Measurements from ENCODE around the gene SEPTIN2.
"Not testable (repeated sequence)": the region's sequence is repeated elsewhere in the genome, so short reads cannot be mapped to it uniquely, and the experiment has no call there.

Gene SEPTIN2

GRCh38 chr2:241315093-241315878 lies 439 bp upstream of the SEPTIN2 start, which contains the start of gene HDLBP:
Gene HDLBP (minus strand): TSS chr2:241315672. CDS start chr2:241266869, 48,803 bp downstream.
- DNase-seq = peak; percentile 100

DNA sequence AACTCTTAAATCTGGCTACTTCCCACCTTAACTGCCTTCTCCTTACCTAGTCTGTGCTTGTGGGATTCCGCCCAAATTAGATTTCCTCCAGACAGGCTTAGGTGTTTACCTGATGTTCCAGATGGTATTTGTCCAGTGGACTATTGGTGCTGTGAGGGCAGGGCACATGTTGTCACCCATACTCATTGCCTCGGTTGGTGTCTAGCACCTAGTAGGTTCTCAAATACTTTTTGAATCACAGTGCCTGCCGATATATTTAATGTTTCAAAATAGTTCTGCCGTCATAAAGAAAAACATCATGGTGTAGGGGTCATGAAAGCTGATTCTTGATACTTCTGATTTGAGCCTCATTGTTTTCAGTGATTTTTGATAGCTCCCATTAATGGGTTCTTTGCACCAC lies 1.1 kb downstream of the SEPTIN2 start:
- DNase-seq = no peak

DNA sequence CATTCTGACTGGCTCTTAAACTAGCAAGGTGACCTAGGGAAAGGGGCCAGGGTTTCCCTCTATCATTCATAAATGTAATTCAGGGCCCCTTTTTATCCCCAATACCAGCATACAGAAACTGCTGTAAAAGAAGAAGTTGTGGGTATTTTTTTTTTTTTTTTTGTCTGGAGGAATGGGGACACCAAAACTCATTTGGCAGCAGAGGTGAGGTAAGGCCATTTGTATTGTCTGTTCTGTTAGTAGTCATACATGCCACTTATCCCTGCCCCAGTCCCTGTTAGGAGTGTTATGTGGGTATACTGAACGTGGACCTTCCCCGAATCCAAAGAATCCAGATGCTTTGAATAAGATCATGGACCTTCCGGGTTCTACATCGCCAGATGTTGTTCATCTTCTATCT lies 1.7 kb downstream of the SEPTIN2 start:
- no peak for DNase-seq

DNA sequence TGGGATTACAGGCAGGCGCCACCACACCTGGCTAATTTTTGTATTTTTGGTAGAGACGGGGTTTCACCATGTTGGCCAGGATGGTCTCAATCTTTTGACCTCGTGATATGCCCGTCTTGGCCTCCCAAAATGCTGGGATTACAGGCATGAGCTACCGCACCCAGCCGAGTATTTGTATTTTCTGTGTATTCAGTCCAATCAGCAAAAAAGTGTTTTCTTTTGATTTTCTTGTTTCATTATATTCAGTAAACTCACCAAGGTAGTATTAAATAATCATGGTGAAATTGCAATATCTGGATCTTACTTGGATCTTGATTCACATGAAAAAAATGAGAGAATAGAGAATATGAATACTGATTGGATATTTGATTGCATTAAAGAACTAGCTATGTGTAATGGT lies 3.1 kb downstream of the SEPTIN2 start:
- DNase-seq = not testable (repeated sequence)

GRCh38 chr2:241320394-241320793 lies 4.7 kb downstream of the SEPTIN2 start:
- DNase-seq = no peak

DNA sequence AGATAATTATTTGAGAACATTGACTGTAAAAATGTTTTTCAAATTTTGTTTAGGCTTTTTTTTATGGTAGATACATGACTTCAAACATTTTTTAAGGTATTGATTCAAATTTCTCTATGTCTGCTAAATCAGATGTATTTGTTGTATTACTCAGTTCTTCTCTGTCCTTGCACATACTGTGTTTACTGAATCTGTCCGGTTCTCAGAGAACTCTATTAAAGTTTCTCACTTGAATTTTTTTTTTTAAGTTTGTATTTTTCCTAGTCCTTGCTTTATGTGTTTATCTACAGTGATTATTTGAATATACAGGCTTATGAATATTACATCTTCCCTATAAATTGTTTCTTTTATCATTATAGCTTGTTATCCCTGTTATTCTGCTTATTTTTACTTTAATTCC lies 5.3 kb downstream of the SEPTIN2 start:
- no peak for DNase-seq

DNA sequence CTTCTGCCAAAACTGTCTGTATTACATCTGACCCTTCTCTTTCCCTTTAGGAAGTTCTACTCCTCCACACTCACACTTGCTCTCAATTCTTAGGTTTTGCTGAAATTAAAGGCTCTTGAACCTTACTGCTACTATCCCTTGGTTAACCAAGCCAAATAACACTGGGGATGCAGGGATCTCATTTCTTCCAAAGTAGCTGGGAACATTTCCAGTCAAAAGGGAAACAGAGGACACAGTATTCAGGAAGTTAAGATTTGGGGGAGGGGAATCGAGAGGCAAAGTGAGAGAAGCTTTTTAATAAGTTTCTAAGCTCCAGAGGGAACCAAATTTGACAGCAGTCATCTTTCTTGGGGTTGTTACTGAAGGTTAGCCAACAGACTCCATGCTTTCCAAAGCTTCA lies 6.2 kb downstream of the SEPTIN2 start:
- DNase-seq = no peak

GRCh38 chr2:241323778-241324177 lies 8.1 kb downstream of the SEPTIN2 start:
- no peak for DNase-seq

GRCh38 chr2:241324775-241325174 lies 9.1 kb downstream of the SEPTIN2 start:
- no peak for DNase-seq

DNA sequence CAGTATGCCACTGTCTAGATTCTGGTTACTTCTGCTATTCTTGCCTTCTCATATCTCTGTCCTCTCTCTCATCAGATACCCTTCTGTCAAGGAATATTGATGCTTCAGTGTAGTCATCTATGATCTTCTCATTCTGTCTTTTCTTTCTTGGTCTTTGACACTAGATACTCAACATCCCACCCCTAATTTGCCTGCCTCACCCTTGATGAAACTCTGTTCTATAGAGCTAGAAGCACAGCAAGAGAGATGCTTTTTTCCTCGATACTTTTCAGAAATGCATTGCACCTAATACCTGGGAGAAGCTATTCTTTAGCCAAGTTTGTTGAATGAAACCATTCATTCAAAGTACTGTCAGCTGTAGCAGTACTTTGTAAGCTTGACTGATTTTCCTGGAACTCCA lies 9.5 kb downstream of the SEPTIN2 start:
- no peak for DNase-seq

DNA sequence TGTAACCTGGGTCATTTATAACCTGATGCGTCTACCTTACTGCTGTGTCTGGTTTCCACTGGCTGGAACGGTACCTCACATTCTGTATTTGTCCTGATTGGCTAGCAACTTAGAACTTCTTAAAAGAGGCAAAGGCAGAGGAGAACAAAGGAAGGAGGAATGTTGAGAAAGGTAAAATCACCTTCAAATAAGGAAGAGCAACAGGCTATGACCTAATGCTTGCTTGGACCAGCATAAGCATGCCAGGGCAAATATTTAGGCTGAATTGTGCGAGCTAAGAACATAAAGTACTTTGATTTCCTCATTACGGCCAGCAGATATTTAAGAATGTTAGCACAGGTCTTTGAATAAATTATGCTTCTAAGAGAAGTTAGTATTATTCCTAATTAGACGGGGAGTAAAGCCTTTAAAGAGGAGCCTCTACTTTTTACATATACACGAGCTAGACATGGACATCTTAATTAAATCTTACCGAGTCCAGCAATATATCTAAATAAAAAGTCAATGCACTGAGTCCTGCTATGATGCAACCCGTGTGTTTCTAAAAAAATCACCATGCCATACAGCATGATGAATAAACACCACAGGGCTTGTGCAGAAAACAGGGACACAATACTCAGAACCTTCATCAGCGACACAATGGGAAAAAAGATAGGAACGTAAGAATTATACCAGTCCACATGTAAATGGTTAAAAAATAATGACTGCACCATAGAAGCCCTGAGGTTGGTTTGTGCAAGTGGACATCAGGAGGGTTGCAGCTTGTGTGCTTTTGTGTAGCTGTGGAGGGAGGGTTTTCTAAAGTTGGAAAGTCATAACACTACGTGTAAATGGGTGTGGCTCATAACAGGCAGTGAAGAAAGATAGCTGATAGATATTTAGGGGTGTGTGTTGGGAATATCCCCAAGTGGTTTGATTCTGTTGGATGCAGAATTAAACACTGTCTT lies 14.2 kb downstream of the SEPTIN2 start:
- DNase-seq = no peak

GRCh38 chr2:241330616-241330981 lies 14.9 kb downstream of the SEPTIN2 start:
- no peak for DNase-seq

DNA sequence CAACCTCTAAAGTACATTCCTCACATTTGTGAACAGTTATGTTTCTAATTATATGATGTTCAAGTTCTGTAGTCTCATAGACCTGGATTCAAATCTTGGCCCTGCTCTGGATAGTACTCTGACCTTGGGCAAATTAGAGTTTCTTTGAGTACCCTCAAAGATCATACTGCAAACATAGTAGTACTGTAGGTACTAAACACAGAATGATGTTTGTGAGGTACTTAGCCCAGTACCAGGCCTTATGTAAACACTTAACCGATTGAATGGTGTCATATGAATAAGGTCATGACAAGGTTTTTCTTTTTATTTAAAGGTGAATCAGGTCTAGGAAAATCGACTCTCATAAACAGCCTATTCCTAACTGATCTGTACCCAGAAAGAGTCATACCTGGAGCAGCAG lies 19.1 kb downstream of the SEPTIN2 start:
- no peak for DNase-seq

GRCh38 chr2:241339839-241340630 lies 24.3 kb downstream of the SEPTIN2 start:
- no peak for DNase-seq

DNA sequence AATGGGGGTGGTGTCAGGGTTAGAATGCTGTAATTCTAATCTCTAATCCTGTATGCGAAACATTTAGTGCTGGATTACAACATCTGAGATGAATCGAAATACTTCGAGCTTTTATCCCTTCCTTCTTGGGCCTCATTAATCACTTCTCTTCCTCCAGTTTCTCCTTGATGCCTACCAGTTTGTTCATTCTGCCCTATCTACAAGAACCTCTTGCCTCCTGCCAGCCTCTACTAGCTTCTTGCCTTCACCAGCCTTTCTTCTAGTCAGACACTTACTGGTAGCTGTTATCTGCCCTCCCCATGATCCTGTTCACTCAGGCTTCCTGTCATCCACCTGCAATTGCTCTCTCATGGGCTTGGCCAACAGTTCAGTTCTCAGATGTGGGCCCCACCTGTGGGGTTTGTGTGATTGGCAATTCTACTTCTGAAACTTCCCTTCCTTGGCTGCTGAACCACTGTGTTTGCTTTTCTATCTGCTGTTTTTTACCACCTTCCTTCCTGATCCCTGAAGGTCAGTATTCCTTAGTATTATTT lies 25.0 kb downstream of the SEPTIN2 start:
- DNase-seq = peak; percentile 36

GRCh38 chr2:241344925-241345651 lies 29.4 kb downstream of the SEPTIN2 start:
- no peak for DNase-seq

- no peak for DNase-seq
Observed at GRCh38 chr2:241349941-241350340, 34.2 kb downstream of the SEPTIN2 start.

GRCh38 chr2:241350530-241350877 lies 34.8 kb downstream of the SEPTIN2 start:
- no peak for DNase-seq

DNA sequence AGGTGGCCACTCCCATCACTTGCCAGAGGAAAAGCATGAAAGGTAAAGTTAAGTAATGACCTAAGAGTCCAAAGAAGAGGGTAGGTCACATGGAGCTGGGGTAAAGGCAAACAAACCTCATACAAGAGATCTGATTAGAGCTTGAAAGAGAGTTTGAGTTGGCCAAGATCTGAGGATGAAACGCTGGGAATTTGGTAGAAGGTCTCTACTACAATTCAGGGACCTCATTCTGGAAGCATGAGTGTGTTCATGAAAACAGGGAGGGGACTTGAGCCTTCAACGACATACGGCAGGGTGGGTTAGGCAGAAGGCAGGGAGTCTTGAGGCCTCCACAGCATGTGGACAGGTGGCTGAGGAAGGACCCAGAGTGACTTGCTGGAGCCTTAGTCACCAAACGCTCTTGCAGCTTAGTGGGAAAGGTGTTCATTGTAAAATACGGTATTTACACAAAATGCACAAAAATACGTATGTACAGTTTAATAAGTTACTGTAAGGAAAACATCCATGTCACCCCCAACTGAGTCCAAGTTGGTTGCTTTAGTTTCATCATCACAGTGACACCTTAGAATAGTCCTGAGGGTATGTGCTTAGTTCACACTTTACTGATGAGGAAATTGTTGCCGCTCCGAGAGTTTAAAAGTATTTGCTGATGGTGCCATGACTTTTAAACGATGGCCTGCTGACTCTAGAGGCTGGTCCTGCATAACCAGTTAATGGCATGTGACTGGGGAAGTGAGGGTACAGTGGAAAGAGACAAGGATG lies 35.3 kb downstream of the SEPTIN2 start:
- no peak for DNase-seq

- DNase-seq = no peak
Observed at GRCh38 chr2:241351640-241352031, 35.9 kb downstream of the SEPTIN2 start.

GRCh38 chr2:241352227-241352626 lies 36.5 kb downstream of the SEPTIN2 start:
- DNase-seq = no peak

Measured in CD4-positive, alpha-beta T cell treated with Interleukin-6 for 4 hours (primary cell).